COLO668 (cell line): Measurements from ENCODE around the gene HOXC11.

Experiments used
- DNase-seq: peaks from one replicate; lab custom pipeline; 2025; ENCODE audit not compliant: unreplicated experiment; lab: John Stamatoyannopoulos, UW

Gene HOXC11

DNA sequence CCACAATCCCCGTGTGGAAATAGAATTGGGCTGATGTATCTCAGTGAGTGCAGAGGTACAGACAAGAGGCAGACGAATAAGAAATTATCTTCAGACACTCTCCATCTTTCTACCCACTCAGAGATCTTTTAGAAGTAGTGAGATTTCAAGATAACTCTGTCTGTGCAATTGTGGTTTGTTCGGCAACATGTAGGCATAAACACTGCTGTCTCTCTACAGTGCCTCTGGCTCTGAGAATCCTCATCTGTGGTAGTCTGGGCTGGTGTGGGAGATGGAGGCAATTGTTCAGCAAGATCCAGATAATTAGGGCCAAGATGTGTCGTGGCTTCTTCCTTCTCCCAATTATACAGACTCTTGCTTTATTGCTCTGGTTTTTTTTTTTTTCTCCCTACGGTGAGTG lies 31.2 kb upstream of the HOXC11 start:
- DNase-seq, result no peak

DNA sequence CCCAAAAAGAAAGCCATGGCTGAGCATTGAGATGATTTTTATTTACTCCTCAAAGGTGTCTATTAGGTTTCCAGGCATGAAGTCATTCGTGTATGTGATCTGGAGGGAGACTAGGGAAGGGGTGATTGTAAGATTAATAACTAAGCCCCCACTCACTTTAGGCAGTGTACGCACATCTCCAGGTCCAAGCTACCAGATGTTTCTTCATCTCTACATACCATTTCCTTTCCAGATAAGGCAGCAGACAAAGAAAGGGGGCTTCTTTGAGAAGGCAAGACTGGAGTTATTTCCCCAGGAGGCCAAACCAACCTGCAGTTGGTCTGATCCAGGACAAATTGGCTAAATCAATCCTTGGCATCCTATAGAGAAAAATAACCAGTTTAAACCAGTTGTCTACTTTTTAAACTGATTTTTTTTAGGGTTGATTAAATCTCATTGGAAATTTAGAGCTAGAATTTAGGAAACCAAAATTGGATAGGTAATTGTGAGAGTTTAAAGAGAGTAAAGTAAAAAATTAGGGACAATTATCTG lies 30.4 kb upstream of the HOXC11 start:
- no peak for DNase-seq

DNA sequence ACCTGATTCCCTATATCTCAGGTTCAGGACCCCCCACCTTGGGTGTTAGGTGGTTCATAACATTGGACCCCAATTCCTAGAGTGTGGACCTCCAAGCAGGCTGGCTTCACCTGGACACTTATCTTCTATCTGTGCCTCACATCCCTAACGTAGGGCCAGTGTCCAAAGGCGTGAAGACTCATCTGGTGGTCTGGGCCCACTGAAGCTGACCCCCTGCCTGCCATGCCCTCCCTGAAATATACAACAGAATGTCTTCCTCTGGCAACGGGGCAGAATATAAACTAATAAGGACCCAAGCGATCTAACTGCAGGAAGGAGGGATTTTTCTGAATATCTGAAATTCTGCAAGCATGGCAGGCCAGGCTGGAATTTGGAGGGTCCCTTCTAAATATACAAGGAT lies 28.7 kb upstream of the HOXC11 start:
- no peak for DNase-seq

DNA sequence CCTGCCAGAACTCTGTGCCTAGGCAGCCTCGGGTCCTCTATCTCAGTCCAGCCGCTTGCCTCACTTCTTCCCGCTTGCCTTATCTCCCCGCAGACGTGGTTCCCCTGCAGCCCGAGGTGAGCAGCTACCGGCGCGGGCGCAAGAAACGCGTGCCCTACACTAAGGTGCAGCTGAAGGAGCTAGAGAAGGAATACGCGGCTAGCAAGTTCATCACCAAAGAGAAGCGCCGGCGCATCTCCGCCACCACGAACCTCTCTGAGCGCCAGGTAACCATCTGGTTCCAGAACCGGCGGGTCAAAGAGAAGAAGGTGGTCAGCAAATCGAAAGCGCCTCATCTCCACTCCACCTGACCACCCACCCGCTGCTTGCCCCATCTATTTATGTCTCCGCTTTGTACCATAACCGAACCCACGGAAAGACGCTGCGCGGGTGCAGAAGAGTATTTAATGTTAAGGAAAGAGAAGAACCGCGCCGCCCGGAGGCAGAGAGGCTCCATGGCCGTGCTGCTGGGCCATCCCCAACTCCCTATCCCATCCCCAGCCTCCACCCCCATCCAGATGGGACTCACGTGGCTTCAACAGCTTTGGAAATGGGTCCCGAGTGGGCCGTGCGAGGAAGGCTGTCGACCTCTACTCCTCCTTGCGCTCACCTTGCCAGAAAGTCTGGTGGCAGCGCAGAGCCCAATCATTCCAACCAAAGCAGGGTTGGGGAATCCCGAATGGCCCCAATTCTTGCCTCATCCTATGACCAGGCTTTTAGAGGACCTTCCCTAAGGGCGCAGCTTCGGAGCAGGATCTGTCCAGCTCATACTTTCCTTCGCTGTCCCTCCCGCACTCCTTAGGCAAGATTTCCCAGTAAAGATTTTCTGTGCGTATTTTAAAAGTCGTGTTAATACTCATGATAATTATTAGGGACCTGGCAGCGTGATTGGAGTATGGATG lies 27.7 kb upstream of the HOXC11 start:
- no peak for DNase-seq

DNA sequence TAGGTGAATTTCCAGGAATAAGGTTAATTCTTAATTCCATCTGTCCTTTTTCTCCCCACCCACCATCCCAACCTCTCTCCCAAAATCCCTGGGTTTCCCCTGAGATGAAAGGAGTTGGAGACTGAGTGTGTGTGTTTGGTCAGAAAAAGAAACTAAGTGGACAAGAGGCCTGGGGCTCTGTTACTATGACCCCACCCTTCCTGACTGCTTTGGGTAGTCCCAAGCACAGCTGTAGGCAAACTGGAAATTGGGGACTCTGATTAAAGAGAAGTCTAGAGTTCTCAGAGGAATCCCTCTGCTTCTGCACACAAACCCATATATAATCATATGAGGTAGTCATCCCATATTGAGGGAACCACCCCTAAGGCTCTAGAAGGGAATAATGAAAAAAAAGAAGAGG lies 25.2 kb upstream of the HOXC11 start:
- no peak for DNase-seq

DNA sequence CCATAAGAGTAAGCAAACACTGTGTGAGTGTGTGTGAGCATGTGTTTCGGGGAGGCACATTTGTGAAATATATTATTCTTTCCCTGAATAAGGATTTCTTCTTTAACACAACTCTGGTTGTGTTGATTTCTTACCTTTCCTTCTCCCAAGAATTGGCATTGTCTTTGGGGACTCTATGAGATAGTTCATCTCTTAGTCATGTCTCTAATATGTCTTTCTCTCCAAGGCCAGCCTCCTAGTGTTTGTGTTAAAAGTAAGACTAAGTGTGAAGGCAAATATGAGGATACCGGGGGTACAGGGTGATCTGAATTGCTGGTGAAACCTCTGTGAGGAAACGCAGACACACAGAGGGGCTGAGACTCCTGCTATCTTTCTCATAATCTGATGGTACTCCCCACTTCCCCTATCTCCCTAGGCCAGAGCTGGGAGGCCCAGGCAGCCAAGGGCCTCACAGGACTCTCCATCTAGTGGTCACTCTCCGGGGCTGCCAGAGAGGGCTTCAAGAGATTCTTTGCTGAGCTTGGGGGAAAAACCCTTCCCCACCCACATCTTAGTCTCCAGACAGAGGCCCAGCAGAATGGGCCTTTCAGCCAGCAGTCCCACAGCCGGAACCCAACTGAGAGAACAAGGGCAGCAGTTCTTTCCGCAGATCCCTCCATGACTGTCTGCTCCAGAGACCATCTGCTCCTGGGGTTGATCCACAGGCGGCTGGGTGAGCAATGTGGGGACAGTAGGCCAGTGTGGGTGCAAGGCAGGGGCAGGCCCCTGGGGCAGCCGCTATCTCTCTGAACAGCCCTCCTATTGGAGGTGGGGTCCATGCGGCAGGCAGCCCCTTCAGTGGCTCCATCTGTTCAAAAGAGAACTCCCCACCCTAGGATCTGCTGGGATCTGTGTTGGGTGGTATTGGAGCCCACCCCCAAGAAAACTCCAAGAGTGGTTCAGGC lies 24.0 kb upstream of the HOXC11 start:
- no peak for DNase-seq

DNA sequence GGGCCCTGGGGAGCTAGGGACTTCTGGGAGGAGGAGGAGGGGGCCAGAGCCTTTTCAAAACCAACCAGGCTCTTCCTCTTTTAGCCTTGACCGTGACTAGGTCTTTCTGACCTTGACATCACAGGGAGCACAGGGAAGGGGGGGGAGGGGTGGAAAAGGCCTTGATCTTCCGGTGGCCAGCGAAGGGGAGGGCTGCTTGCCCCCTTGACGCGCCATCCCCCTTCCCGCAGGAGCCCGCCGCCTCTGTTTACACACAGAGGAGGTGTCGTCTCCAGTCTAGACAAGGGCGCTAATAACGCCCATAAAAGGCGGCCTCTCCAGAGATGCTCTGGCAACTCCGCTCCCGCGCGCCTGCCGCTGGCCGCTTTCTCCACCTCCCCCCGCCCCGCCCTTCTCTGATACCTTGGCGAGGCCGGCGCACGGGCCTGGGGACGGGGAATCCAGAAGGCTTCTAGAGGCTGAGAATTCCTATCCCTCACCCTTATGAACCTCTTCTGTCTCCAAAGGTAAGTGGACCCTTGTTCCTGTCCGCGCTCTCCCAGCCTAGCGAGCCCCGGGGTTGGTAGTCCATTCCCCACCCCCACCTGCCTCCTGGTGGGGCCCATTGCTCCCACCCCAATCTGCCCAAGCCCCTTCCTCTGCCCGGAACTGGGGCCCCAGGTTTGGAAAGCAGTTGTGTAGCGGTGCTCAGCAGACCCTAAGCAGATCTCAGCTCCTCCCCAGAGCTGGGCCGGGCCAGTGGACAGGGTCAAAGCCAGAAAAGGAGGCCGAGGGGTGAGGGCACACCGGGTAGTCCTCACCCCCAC lies 23.1 kb upstream of the HOXC11 start:
- DNase-seq, result no peak

DNA sequence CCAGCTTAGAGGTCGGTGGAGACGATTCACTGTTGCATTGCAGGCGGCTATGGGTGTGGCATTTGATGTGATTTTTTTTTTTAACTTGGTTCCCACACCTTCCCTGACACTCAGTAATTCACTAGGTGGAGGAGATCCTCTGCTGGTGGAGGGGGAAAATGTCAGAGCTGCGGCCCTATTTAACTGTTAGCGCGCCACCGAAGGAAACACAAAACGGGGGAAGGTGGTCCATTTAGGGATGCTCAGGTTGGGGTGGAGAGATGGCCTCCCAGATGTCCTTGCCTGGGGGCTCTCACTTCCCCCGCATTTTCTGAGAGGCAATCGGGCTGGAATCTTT lies 22.5 kb upstream of the HOXC11 start:
- no peak for DNase-seq

DNA sequence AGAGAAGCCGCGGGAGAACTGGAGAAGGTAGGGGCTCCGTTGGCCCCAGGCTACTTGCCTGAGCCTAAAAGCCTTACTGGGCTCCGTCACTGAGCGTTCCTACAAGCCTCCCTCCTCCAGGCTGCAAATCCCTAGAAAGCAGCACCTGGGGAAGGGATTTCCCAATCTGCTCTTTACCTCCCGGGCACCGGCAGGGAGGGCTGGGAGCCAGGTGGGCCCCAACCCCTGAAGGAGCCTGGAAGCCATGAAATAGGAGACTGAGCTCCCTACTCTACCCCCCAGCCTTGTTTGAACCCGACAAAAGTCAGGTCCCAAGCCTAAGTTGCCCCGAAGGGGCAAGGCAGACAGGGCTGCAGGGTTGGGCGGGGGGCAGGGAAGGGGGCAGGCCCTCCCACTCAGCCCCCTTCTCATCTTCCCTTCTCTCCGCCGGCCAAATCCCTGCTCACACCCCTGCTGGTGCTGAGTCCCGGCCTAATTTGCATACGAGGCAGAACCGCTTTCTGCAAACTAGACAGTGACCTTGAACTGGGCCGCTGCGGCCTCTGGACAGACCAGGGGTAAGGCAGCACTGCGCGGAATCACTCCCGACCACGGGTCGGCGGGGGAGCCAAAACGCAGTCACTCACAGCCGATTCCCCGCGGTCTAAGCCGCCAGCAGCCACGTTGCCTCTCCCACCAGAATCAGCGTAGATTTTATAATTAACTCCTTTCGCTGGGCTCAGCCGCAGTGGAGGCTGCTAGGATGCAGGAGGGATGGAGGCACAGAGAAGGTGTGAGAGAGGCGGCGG lies 21.9 kb upstream of the HOXC11 start:
- DNase-seq, result no peak

DNA sequence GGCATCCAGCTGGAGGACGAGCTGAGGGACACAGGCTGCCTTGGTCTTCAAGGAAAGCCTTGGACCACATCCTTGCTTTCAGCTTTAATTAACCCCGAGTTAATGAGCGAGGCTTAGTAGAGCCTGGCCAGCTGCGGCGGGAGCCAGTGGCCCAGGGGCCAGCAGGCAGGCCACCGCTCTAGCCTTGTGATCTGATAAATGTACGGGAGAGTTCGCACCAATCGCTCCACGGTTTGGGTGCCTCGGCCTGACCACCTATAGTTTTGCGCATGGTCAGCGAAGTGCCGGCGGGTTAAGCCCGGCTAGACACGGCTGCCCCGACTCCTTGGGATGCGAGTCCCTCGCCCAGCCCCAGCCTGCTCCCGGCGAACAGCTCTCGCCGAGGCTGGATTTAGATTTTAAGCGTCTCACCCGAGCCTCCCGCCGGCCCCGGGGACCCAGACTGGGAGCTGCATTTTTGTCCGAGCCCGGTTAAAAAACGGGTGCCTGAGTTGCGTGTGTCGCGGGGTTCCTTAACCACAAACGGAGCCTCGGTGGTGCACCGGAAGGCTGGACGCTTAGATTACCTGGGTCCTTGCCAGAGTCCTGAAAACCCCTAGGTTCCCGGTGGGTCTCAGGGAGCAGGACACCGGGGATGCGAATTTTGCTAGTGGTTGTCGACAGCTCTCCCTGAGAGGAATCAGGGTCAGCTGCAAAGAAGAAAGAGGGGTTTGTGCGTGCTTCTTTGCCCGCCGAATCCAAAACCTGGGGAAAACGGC lies 21.2 kb upstream of the HOXC11 start:
- DNase-seq, result no peak

DNA sequence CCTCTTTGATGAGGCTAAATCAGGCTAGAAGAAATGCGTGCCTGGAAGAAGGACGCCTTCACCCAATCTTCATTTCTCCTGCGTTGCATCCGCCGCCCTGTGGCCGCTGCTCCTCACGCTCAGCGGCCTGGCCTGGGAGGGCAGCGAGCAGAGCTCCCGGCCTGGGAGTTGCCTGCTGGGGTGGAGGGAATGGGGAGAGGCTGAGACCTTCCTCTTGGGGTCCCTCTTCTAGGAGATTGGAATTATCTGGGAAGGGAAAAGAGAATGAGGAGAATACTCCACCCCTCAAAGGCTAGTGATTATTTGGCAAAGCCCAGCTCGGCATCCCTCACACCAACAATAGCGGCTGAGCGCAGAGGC lies 20.6 kb upstream of the HOXC11 start:
- no peak for DNase-seq

DNA sequence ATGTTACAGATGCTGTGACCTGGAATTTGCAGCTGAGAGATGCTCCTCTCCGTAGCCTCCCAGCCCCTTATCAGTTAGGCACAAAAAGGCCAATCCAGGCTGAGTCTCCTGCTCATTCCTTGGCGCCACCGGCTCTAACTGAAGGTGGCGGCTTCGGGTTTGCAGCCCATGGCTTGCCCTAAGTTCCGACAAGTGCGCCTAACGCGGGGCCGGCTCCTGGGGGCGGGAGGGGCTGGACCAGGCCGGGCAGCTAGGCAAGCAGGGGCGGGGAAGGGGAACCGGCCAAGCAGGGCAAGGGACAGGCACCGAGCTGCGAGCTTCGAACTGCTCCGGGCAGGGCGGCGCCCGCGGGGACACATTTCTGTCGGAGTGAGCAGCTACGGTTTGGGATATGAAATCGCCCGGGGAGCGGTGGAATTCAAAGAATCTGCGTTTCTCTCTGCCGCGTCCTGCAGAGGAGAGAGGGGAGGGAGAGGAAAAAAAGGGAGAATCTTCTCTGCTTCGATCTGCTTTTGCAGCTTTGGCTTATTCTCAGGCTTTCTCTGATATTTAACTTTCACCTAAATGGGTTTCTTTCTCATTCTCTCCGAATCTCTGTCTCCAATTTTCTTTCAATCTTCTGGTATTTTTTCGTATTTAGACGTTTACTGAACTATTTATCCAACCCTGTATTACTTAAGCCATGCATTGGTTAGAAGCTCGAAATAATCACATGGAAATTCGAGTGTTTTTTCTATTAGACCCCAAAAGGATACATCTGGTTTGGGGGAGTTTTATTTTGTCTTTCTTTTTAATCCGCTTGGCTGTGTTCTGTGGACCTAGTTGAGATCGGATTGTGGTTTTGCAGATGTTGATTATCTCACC lies 19.8 kb upstream of the HOXC11 start:
- DNase-seq, result no peak

DNA sequence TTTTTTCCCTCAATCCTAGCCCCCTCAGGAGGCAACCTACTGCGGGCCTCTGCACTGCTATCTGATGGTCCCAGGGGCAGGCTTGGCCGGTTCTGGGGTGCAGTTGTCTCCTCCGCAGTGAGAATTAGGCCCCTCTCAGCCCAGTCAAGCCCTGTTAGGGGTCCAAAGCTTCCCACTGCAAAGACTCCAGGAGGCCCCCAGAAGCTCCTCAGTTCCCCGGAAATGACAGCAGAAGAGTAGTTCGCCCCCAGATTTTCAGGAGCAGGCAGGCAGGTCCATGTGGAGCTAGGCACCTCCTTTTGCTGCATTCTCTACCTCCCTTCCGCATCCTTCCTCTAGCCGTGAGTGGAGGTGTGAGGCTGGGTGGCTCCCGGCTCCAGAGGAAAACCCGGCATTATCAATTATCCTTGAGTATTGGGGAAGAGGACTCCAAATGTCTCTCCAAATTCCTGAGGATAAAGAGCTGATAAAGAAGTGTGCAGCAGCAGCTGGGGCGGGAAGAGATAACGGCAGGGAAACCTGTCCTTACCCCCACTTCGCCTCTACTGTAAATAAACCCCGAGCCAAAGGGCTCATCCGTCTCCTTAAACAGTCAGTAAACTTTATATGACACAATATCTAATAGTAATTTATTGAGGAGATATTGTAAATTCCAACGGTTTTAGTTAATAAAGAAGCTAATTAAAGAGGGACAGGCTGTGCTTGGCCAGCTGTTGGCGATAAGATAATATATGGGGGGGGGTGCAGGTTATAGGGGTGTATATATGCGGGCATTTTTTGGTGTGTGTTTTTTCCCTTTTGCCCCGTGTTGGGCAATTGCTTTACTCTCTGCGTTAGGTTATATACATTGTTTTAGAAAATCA lies 18.9 kb upstream of the HOXC11 start:
- no peak for DNase-seq

DNA sequence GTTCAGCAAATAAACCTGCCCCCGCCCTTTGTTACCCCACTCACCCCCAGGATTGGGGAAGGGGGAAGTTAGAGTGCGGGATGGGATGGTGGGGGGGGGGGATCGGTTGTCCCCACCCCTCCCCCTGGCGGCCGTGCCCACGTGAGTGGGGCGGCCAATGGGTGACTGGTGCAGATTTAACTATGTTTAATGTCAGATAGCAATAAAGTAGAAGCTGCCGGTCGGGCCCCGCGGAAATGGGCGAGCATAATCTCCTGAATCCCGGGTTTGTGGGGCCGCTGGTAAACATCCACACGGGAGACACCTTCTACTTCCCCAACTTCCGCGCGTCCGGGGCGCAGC lies 18.3 kb upstream of the HOXC11 start, which contains the start of gene HOXC12:
TSS of gene HOXC12 (plus strand) at position 210 of the 342 bp plus-strand sequence. CDS start at position 237, 27 bp downstream.
- DNase-seq, result no peak

DNA sequence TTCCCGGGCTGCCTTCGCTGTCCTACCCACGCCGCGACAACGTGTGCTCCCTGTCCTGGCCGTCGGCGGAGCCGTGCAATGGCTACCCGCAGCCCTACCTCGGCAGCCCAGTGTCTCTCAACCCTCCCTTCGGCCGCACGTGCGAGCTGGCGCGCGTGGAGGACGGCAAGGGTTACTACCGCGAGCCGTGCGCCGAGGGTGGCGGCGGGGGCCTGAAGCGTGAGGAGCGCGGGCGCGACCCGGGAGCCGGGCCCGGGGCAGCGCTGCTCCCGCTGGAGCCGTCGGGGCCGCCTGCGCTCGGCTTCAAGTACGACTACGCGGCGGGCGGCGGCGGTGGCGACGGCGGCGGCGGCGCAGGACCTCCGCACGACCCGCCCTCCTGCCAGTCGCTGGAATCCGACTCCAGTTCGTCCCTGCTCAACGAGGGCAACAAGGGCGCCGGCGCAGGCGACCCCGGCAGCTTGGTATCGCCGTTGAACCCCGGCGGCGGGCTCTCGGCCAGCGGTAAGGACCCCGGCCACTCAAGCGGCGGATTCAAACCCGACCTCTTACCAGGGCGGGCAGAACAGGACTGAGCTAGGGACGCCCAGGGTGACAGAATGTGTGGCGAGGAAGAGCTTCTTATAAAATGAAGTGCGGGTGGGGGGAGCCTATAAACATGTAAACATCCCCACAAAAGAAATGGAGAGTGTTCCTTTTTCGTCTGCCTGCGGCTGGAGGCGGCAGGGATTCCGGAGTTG lies 17.7 kb upstream of the HOXC11 start:
- no peak for DNase-seq

DNA sequence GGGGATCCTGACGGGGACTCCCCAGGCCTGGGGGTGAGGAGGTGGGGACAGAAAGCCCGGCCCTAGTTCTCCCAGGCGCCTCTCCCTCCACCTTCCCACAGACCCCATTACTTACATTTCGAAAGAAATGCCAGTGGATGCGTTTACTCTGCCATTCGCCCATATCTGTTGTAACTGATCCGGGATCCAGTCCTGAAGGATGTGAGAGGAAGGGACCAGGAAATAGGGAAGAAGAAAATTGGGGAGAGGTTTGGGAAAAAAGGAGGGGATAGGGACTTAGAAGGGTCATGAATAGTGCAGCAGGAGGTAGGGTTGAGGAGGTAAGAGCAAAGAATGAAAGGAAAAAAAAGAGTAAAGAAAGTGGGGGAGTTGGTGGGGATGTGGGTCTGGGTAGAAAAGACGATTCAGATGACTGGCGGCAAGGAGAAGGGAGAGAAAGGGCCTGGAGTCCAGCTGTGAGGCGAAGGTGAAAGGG lies 17.1 kb upstream of the HOXC11 start:
- DNase-seq, result no peak
